Central memory CD4-positive, alpha-beta T cell (primary cell): ENCODE data around the gene NPW.
"Not testable (repeated sequence)": the region's sequence is repeated elsewhere in the genome, so short reads cannot be mapped to it uniquely, and the experiment has no call there.

Experiments used
- DNase-seq: peaks from one replicate; pipeline ENCODE4 v3.0.0; 2022

Gene NPW

DNA sequence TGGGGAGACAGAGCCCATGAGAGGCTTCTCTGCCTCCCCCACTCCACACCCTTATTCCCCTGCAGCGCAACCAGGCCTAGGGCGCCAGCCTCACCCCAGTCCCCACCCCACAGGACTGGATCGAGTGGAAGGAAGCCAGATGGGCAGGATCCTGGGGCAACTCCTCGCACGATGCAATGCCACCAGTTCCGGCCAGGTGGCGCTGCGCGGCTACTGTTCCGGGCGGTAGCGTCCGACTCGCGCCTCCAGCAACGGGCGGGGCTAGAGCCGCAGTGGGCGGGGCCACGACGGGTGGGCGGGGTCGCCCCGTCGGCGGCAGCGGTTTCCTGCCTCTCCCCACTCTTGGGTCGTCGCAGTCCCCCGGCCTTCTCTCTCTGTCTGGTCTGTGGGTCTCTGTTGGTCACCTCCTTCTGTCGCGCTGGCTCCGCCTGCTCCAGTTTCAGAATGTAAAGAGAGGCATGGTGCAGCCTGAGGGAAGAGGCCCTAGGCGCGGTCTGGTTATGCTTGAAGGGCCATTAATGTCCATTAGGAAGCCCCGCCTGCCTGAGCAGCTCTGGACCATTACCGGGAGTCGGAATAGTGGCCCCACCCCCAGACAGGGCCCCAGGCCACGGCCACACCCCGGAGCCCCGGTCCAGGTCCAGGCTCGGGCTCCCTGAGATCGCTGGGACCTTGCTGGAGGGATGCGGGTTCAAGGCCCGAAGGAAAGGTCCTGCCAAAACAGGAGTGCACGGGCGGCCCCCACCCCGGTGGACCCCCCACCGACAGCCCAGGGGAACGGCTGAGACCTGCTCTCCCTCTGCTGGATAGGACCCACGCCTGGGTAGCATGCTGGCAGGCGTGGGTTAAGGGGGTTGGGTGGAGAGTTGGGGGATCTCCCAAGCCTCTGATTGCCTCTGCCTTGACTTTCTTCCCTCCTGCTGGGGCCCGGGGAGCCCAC, 3.8 kb downstream of the NPW start:
- peak; percentile 88 for DNase-seq

DNA sequence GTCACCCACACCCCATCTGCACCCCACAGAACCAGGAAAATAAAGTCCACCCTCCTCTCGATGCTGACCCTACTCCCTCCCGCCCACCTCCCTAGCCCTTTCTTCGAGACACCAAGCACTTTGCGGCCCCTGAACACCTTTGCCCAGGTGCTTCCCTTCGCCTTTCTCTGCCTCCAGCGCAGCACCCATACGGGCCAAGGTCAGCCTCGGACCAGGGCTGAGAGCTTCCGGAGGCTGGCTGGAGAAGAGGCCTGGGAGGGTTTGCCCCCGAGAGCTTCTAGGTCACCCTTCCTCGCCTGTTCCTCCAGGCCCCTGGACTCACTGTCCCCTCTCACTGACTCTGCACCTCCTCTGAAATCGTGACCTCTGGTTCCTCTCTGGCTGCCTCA, 4.4 kb downstream of the NPW start:
- no peak for DNase-seq

DNA sequence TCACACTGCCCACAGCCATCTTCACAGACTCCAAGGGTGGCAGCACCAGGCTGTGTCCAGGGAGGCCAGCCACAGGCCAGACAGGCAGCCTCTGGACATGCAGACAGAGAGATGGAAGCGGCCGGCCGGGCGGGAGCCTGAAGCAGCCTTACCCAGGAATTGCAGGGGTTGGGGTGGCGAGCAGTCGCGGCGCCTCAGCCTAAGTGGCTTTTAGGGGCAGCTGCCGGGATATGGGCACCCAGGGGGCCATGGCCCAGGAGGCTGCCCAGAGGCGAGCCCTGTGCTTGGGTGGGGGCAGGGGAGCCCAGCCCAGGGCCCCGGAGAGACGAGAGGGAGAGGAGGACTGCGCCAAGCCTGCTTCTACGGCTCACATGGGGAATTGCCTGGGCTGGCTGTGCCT, 5.7 kb downstream of the NPW start:
- no peak for DNase-seq

DNA sequence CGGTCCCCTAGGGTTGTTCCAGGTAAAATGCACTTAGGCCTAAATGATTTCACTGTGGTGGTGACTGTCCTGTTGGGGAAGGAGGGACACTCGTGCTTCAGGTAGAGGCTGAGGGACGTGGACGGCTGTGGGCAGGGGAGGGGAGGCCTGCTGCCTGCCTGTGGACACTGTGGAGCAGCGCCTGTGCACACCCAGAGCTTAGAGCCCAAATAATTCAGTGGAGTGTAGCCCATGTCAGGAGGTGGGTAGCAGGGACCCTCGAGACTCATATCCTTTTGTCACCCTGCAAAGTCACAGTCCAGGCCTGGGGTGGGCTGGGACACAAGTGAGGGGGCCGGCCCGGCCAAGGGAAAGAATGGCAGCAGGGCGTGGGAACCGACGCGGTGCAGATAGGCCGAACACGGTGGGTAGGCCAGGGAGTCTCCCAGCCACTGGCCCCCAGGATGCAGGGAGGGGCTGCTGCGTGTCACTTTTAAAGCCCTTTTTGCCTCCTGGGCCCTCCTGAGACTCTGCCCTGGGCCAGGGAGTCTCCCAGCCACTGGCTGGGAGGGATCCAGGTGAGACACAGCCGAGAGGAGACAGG, 6.4 kb downstream of the NPW start:
- DNase-seq = no peak

DNA sequence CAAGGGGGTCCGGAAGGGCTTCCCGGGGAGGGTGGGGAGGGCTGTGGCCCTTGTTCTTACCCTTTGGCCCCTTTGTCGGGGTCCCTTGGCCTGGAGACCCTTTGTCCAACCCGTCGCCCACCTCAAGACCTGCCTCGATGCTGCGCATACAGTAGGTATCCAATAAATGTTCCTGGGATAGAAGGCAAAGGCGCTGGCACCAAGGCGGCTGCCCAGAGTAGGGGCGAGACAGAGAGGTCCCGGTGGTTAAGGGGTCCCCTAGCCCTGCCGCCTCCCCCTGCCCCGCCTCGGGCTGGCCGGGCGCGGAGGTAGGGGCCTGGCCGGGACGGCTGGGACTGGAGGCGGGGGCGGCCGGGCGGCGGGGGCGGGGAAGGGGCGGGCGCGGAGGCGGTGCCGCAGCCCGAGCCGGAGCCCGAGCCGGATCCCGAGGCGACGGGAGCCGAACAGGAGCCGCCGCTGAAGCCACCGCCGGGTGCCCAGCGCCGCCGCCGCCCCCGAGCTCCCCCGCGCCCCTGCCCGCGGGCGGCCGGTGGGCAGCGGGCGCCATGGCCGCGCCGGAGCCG, 7.0 kb downstream of the NPW start, which contains the start of gene NHERF2:
Gene NHERF2, plus strand, starts transcription at position 442 of the 563 bp plus-strand sequence. Its CDS starts 104 bp downstream, at position 546.
- DNase-seq = no peak

DNA sequence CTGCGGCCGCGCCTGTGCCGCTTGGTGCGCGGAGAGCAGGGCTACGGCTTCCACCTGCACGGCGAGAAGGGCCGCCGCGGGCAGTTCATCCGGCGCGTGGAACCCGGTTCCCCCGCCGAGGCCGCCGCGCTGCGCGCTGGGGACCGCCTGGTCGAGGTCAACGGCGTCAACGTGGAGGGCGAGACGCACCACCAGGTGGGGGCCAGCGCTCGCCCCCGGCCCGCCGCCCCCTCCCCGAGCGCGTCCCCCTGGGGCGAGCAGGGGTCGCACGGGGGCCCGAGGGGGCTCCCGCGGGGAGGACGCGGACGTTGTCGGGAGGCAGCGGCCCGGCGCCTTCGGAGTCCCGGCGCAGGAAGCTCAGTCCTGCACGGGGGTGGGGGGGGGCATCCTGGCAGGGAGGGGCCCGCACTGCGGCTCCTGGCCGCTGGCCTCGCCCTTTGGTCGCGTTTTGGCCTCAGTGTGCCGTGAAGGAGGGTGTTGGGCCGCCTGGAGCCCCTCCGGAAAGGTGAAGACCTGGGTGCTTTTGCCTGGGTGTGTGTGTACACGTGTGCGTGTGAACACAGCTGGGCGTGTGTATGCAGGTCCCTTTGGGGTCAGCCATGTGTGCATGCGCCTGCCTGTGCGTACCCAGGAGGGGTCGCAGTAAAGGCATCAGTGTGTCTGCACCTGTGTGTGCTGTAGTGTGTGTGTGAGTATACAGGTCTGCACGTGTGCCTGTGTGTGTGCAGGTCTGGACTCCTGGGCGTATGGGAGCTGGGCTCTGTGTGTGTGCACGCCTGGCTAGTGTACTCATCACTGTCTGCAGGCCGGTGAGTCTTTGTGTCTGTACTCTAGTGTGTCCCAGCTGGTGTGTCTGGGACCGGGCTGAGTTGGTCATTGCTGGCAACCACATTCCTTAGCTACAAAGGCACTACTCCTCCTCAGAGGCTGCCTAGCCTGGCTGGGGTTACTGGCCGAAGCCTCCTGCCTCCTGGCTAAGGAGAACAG, 7.7 kb downstream of the NPW start:
- DNase-seq = no peak

DNA sequence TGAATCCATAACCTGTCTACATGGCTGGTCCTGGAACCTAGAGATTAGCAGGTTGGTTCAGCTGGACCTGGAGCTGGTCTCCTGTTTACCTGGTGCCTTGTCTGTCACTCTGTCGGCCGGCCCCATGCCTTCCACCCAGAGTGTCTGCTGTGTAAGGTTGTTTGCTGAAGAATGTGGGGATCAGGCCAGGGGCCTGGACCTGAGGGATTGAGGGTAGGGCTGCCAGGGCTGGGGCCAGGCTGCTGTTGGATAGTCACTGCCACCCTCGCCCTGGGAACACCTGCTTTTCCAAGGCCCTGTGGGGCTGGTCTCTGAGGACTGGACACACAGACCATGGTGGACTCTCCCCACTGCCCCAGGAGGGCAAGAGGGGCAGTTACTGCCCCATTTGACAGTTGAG, 8.6 kb downstream of the NPW start:
- DNase-seq = no peak

DNA sequence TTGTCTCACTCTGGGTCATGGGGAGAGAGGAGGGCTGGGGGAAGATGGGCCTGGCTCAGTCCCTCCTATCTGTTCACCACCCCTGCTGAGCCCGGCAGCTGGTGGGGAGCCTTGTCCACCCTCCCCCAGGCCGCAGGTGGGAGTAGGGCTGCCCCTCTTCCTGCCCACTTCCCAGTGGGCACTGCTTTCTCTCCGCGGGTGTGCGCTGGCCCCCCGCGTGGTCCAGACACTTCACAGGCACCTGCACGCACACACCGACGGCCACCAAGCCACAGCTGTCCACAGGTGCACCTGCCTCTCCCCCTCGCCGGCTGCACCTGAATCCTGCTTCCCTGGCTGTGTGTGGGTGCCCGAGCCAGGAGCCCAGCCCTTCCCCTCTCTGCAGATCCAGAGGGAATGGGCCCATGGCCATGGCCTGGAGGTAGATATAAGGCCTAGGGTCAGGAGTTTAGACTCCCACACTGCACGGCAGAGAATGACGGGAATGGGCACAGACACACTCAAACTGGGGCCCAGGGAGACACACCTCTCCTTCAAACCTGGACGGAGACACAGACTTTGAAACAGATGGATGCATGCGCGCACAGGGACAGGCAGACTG, 9.1 kb downstream of the NPW start:
- DNase-seq = no peak

DNA sequence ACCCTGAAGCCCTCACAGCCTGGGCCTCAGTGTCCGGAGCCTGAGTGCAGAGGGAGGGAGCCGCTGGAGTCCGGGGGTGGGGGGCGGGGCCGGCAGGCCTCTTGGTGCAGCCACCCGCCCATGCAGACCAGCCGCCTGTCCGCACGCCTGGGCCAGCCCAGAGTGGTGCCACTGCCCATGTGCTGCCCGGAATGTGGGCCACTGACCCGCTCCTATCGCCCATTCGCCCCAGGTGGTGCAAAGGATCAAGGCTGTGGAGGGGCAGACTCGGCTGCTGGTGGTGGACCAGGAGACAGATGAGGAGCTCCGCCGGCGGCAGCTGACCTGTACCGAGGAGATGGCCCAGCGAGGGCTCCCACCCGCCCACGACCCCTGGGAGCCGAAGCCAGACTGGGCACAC, 9.8 kb downstream of the NPW start:
- DNase-seq = no peak

DNA sequence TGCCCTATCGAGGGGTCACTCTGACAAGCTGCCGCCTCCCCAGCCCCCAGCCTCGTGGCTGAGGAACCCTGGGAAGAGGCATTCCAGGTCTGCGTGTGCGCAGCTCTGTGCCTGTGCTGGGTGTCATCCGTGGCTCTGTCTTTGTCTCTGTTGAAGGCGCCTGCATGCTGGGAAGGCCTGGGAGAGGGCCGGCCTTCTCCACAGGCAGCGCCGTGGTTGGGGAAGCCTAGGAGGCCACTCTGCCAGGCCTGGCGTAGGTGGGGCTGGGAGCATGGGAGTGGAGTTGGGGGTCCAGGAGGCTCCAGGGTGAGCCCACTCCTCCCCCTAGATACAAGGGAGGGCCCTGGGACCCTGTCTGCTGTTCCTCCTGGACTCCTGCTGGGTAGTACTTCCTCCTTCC, 10.5 kb downstream of the NPW start:
- no peak for DNase-seq

DNA sequence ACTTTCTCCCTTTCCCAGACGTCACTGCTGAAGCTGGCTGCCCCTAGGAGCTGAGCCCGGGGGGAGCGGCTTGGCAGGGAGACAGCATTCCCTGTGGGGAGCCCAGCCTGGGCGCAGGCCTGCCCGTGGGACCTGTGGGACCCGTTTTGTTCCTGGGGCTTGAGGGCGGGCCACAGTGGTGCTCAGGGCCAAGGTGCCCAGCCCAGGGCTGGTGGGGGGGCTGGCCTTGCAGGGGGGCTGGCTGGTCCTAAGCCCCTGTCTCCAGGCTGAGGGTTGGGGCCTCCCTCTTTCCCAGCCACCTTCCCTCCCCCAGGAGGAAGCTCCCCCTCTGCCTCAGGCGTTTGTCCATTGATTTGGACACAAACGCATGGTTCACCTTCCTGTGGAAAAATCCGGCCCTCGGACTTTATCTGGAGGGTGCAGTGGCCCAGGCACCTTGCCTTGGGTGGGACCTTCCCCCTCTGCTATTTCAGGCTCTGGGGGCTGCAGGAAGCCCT, 11.5 kb downstream of the NPW start:
- DNase-seq = no peak

DNA sequence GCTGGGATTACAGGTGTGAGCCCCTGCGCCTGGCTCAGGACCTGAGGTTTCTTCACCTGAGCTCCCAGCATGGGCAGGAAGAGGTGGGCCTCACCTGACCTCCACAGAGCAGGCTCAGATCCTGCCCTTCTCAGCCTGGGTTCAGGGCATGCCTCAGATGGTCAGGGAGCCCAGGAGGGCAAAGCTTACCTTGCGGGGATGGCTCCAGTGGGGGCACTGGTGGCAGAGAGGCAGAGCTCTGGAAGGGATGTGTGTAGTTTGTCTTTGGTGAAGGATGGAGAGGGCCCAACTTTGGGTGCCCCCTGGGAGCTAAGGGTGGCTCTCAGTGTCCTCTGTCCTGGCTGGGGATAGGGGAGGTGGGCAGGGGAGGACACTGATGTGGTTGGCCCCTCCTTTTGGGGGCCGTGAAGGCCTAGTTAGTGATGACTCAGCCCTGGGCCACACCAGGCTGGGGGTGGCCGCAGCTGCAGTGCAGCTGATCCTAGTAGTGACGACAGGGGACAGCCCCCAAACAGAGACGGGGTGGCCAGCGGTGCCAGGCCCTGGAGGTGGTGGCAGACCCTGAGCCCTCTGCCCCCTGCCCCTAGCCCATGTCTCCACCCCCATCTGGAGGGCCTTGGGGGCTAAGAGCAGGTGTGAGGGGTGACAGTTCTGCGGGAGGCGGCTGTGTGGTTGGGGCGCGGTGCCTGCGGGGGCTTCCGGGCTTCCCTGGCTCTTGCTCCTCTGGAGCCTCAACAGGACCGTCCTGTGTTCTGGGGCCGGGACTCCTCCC, 12.9 kb downstream of the NPW start:
- no peak for DNase-seq

DNA sequence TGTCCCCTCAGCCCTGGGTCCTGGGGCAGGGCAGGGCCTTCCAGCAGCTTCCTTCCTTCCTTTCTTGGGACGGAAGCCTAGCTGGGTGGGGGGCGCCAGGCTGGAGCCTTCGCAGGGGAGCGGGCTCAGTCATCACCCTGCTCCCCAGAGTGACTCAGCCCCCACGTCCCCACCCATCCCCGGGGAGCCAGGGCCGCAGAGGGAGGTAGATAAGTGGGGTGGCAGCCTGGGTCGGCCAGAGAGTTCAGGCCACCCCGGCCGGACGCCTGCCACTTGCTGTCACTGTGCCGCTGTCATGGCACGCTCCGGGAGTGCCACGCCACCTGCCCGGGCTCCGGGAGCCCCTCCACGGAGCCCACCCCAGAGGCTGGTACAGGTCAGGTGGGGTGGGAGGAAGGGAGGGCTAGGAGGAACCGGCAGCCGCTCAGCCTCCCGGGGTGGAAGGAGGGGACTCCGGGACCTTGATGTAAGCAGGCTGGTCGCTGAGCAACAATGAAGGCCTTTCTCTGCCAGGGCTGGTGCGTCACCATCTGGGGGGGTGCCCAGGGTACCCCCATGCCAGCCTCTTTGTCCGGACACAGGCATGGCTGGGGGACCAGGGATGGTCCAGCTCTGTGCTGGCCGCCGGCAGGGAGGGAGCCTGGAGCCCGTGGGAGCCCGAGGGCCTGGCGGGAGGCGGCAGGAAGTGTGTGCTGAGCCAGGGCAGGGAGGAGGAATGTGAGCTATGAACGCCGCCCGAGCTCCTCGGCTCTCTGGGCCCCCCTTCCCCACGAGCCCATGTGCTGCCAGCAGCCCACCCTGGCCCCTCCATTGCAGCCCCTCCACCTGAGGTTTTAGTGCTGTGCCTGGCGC, 13.7 kb downstream of the NPW start:
- no peak for DNase-seq

DNA sequence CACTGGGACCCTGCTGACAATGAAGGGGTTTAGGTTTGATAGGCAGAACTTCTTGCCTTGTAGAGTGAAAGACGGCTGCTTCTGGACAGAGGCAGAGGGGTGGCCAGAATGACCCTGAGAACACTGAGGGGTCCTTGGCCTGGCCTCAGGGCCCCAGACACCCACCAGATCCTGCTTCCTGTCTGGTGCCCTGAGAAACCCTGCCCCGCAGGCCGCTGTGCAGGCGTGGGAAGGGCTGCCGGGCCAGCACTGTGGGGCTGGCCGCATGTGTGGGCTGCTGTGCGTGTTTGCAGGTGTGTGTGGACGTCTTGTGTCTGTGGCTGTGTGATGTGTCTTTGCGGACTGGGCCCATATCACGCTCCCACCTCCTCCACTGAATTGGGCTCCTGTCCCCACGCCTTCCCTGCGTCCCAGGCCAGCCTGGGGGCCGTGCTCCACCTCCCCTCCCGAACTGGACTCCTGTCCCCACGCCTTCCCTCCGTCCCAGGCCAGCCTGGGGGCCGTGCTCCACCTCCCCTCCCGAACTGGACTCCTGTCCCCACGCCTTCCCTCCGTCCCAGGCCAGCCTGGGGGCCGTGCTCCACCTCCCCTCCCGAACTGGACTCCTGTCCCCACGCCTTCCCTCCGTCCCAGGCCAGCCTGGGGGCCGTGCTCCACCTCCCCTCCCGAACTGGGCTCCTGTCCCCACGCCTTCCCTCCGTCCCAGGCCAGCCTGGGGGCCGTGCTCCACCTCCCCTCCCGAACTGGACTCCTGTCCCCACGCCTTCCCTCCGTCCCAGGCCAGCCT, 14.5 kb downstream of the NPW start:
- DNase-seq = not testable (repeated sequence)

DNA sequence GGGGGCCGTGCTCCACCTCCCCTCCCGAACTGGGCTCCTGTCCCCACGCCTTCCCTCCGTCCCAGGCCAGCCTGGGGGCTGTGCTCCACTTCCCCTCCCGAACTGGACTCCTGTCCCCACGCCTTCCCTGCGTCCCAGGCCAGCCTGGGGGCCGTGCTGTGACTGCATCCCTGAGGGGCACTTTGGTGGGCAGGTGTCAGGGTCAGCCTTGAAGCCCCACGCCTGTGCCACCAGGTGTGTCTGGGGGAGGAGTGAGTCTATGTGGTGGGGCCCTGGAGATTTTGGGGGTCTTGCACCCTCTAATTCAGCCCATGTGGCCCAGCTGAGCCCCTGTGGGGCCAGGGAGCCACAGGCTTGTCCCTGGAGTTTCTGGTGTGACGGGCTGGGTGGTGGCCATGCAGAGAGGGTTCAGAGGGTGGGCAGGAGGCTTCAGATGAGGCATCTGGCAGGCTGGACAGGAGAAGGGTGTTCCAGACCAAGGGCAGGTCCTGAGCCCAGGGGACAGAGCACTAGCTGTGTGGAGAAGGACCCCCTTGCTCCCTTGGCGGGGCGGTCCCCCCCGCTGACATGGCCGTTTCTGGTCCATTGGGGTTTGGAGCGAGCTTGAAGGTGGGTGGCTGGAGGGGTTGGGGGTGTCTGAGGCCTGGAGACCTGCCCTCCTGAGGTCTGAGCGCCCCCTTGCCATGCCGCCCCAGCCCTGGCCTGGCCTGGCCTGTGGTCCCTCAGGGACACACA, 15.3 kb downstream of the NPW start:
- DNase-seq = no peak

DNA sequence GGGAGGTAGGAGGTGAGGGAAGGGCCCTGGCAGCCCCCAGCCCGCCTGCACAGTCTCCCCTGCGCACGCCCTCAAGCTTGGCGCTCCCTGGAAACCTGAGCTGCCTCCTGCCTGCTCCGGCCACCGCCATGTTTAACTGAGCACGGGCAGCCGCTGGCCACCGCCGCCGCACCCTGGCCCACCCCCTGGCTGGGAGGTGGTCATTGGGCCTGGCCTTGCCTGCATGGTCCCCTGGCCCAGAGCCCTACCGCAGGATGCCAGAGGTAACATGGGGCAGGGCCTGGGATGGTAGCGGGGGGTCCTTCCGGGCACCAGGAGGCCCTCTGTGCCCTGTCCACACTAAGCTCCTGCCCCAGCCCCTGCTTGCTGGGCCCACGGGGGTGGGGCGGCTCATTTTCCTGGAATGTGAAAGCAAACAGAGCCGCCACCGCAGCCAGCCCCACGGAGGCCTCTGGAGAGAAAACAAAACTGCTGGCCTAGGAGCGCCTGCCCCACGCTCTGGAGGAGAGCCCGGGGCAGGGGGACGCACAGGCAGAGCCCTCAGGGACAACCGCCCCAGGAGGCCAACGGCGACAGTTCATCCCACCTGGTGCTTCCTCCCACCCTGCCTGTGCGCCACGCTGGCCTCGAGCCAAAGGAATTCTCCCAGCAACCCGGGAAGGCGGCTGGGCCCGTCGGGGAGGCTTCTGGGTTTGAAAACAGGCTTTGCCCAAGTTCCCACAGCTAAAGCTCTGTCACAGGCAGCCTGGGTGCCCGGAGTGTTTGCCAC, 16.0 kb downstream of the NPW start:
- DNase-seq = no peak

DNA sequence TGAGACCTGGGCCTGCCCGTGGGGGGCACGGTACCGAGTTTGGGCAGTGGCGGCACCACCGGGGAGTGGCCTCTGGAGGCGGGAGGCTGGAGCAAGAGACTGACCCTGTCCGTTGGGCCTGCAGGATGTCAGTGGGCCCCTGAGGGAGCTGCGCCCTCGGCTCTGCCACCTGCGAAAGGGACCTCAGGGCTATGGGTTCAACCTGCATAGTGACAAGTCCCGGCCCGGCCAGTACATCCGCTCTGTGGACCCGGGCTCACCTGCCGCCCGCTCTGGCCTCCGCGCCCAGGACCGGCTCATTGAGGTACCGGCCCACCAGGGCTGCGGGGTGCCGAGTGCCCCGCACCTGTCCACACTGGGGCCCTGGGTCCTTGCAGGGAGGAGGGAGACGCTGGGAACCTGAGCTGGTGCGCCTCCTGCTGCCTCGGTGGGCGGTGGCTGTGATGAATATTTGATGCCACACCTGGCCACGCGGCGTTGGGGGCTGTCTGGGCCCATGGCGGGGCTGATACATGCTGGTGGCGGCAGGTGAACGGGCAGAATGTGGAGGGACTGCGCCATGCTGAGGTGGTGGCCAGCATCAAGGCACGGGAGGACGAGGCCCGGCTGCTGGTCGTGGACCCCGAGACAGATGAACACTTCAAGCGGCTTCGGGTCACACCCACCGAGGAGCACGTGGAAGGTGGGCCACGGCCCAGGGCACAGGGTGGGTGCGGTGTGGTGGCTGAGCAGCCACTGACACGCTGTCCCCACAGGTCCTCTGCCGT, 16.8 kb downstream of the NPW start:
- no peak for DNase-seq
